GM12878 (cell line): ENCODE results near the gene VIL1. TPM values are rescaled to one million over a fixed set of nuclear protein-coding genes. Genes with fewer than 3 reads are reported as not detected.

ENCODE experiments used
- ATF7 ChIP-seq: fragments of 450-650 bp; IDR thresholded peaks from 2 replicates; pipeline ENCODE4 v1.6.1; 2016; ENCODE audit warnings: low read depth, mild to moderate bottlenecking
- BACH1 ChIP-seq: fragments of 450-650 bp; IDR thresholded peaks from 2 replicates; pipeline ENCODE4 v1.6.1; 2017; ENCODE audit warnings: mild to moderate bottlenecking, borderline replicate concordance
- BMI1 ChIP-seq: fragments of 450-650 bp; IDR thresholded peaks from 2 replicates; pipeline ENCODE4 v1.6.1; 2016; ENCODE audit warnings: mild to moderate bottlenecking, moderate library complexity, borderline replicate concordance
- CEBPB ChIP-seq, 2 experiments: fragments of 150-350 bp in 1 of 2; IDR thresholded peaks; 2 replicates each; pipeline ENCODE4 v1.6.1; 2012 to 2014; ENCODE audit warnings: low read depth in 2 of 2, low read length in 2 of 2, borderline replicate concordance in 1 of 2, inconsistent platforms in 1 of 2
- CHD1 ChIP-seq: IDR thresholded peaks from 2 replicates; pipeline ENCODE4 v1.6.1; 2012; ENCODE audit warnings: low read depth, low read length, improper control_type of control experiment
- ESRRA ChIP-seq: IDR thresholded peaks from 2 replicates; pipeline ENCODE4 v1.6.1; 2012; ENCODE audit warnings: mild to moderate bottlenecking, low read length, improper control_type of control experiment
- HDGF ChIP-seq: fragments of 450-650 bp; IDR thresholded peaks from 2 replicates; pipeline ENCODE4 v1.6.1; 2016; ENCODE audit warnings: antibody characterized with exemption
- IKZF2 ChIP-seq, 2 experiments: fragments of 450-650 bp; IDR thresholded peaks; 2 replicates each; pipeline ENCODE4 v1.6.1; 2017; ENCODE audit warnings: mild to moderate bottlenecking in 2 of 2, moderate library complexity in 2 of 2
- KDM1A ChIP-seq: fragments of 200-600 bp; sonication (generic); IDR thresholded peaks from 2 replicates; pipeline ENCODE4 v1.6.1; 2016; ENCODE audit warnings: borderline replicate concordance
- KLF5 ChIP-seq: fragments of 450-650 bp; IDR thresholded peaks from 2 replicates; pipeline ENCODE4 v1.6.1; 2014; ENCODE audit warnings: mild to moderate bottlenecking; ENCODE audit not compliant: partially characterized antibody
- MTA2 ChIP-seq: fragments of 450-650 bp; IDR thresholded peaks from 2 replicates; pipeline ENCODE4 v1.6.1; 2016; ENCODE audit warnings: low read depth, mild to moderate bottlenecking, moderate library complexity
- POLR2AphosphoS5 ChIP-seq: IDR thresholded peaks from 2 replicates; pipeline ENCODE4 v1.6.1; 2011; ENCODE audit warnings: mild to moderate bottlenecking, low read length, inconsistent platforms
- POU2F2 ChIP-seq: IDR thresholded peaks from 3 replicates; pipeline ENCODE4 v1.6.1; 2011; ENCODE audit warnings: low read depth, mild to moderate bottlenecking, low read length, borderline replicate concordance
- RFX5 ChIP-seq: IDR thresholded peaks from 2 replicates; pipeline ENCODE4 v1.6.1; 2011; ENCODE audit warnings: low read depth, low read length, improper control_type of control experiment
- RUNX3 ChIP-seq: IDR thresholded peaks from 2 replicates; pipeline ENCODE4 v1.6.1; 2012; ENCODE audit warnings: low read length, inconsistent platforms
- SMAD5 ChIP-seq: IDR thresholded peaks from 2 replicates; pipeline ENCODE4 v1.6.1; 2016; ENCODE audit warnings: antibody characterized with exemption, low read depth
- SP1 ChIP-seq: IDR thresholded peaks from one replicate; pipeline ENCODE4 v1.6.1; 2011; ENCODE audit warnings: low read depth, low read length
- SPI1 ChIP-seq: IDR thresholded peaks from 2 replicates; pipeline ENCODE4 v1.6.1; 2011; ENCODE audit warnings: low read depth, mild to moderate bottlenecking, low read length, moderate library complexity, borderline replicate concordance; ENCODE audit not compliant: insufficient read depth
- SREBF1 ChIP-seq: IDR thresholded peaks from 2 replicates; pipeline ENCODE4 v1.6.1; 2012; ENCODE audit warnings: mild to moderate bottlenecking, low read length
- STAT1 ChIP-seq: fragments of 450-650 bp; conservative IDR thresholded peaks from 2 replicates; pipeline ENCODE4 v1.6.1; 2014; ENCODE audit warnings: antibody characterized with exemption, mild to moderate bottlenecking
- TCF3 ChIP-seq: IDR thresholded peaks from 2 replicates; pipeline ENCODE4 v1.6.1; 2012; ENCODE audit warnings: low read depth, mild to moderate bottlenecking, low read length, borderline replicate concordance; ENCODE audit not compliant: insufficient read depth
- TCF7 ChIP-seq: IDR thresholded peaks from 2 replicates; pipeline ENCODE4 v1.6.1; 2014; ENCODE audit warnings: antibody characterized with exemption, borderline replicate concordance
- YY1 ChIP-seq: IDR thresholded peaks from 2 replicates; pipeline ENCODE4 v1.6.1; 2011; ENCODE audit warnings: low read depth, mild to moderate bottlenecking, low read length
- ZNF384 ChIP-seq: IDR thresholded peaks from 2 replicates; pipeline ENCODE4 v1.6.1; 2012; ENCODE audit warnings: low read depth, mild to moderate bottlenecking, low read length, improper control_type of control experiment, borderline replicate concordance
- polyA plus RNA-seq, 11 experiments: library from polyadenylated mRNA; depleted of rRNA in 4 of 11; unstranded in 6 of 11; stranded (reverse) in 5 of 11; fragments of >200 nt; fragmentation: Nextera tagmentation in 4 of 11; fragmentation: Illumina TruSeq in 1 of 11; extraction: Ambion mirVana in 4 of 11; extraction: Trizol in 1 of 11; gene quantifications; 1 replicate in 1 of 11; 2 replicates in 10 of 11; pipeline versions ENCODE4 v1.2.1 to v1.2.3, GENCODE V29; 2011 to 2016; ENCODE audit warnings: inconsistent platforms in 2 of 11, missing spikeins in 2 of 11, low read depth in 1 of 11
- total RNA-seq, 4 experiments: library from RNA; depleted of rRNA in 3 of 4; stranded (reverse); fragments of >200 nt in 3 of 4; fragmentation: Illumina TruSeq in 1 of 4; extraction: Trizol in 1 of 4; gene quantifications; 2 replicates each; pipeline versions ENCODE4 v1.2.1 to v1.2.3, GENCODE V29; 2013 to 2021
- TF ChIP-seq, protein P1 (sequence below): fragments of 450-650 bp; formaldehyde crosslinking; IDR thresholded peaks from 2 replicates; pipeline ENCODE4 v1.4.0; 2020; ENCODE audit warnings: mild to moderate bottlenecking, moderate library complexity
- TF ChIP-seq, protein P2 (sequence below): fragments of 450-650 bp; IDR thresholded peaks from 2 replicates; pipeline ENCODE4 v1.6.1; 2017; ENCODE audit warnings: mild to moderate bottlenecking, moderate library complexity

The VIL1 gene
- total and polyA plus RNA-seq, 10 of the 15 experiments (the other 5 are each of a cell fraction or from before 2014, with no cell fraction given), result 0.03 to 1.9 (median 0.33) TPM

DNA sequence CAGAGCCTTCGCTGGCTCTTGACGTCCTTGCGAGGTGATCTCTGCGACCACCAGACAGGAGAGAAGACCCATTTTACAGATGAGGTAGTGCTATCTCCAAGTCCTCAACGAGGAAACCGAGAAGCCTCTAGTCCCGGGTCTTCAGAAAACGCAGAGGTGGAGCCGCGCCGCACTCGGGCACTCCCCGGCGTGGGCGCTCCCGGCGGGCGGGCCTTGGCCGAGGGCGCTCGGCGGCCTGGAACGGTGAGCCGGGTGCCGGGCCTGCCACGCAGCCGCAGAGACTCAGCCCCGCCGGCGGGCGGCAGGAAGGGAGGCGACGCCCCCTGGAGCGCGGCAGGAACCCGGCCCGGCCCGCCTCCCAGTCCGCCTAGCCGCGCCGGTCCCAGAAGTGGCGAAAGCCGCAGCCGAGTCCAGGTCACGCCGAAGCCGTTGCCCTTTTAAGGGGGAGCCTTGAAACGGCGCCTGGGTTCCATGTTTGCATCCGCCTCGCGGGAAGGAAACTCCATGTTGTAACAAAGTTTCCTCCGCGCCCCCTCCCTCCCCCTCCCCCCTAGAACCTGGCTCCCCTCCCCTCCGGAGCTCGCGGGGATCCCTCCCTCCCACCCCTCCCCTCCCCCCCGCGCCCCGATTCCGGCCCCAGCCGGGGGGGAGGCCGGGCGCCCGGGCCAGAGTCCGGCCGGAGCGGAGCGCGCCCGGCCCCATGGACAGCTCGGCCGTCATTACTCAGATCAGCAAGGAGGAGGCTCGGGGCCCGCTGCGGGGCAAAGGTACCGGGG is 19.3 kb upstream of the VIL1 start, which contains the start of gene CTDSP1 (continued):
- TF ChIP-seq, protein P1, sequence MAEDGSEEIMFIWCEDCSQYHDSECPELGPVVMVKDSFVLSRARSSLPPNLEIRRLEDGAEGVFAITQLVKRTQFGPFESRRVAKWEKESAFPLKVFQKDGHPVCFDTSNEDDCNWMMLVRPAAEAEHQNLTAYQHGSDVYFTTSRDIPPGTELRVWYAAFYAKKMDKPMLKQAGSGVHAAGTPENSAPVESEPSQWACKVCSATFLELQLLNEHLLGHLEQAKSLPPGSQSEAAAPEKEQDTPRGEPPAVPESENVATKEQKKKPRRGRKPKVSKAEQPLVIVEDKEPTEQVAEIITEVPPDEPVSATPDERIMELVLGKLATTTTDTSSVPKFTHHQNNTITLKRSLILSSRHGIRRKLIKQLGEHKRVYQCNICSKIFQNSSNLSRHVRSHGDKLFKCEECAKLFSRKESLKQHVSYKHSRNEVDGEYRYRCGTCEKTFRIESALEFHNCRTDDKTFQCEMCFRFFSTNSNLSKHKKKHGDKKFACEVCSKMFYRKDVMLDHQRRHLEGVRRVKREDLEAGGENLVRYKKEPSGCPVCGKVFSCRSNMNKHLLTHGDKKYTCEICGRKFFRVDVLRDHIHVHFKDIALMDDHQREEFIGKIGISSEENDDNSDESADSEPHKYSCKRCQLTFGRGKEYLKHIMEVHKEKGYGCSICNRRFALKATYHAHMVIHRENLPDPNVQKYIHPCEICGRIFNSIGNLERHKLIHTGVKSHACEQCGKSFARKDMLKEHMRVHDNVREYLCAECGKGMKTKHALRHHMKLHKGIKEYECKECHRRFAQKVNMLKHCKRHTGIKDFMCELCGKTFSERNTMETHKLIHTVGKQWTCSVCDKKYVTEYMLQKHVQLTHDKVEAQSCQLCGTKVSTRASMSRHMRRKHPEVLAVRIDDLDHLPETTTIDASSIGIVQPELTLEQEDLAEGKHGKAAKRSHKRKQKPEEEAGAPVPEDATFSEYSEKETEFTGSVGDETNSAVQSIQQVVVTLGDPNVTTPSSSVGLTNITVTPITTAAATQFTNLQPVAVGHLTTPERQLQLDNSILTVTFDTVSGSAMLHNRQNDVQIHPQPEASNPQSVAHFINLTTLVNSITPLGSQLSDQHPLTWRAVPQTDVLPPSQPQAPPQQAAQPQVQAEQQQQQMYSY (CRISPR knock-in tag), result no peak
- TF ChIP-seq RFX5, result no peak
- no peak for TF ChIP-seq SREBF1
- TF ChIP-seq SPI1, result no peak
- peak; percentile 77 for TF ChIP-seq RUNX3
- TF ChIP-seq TCF3, result no peak
- TF ChIP-seq, protein P2, sequence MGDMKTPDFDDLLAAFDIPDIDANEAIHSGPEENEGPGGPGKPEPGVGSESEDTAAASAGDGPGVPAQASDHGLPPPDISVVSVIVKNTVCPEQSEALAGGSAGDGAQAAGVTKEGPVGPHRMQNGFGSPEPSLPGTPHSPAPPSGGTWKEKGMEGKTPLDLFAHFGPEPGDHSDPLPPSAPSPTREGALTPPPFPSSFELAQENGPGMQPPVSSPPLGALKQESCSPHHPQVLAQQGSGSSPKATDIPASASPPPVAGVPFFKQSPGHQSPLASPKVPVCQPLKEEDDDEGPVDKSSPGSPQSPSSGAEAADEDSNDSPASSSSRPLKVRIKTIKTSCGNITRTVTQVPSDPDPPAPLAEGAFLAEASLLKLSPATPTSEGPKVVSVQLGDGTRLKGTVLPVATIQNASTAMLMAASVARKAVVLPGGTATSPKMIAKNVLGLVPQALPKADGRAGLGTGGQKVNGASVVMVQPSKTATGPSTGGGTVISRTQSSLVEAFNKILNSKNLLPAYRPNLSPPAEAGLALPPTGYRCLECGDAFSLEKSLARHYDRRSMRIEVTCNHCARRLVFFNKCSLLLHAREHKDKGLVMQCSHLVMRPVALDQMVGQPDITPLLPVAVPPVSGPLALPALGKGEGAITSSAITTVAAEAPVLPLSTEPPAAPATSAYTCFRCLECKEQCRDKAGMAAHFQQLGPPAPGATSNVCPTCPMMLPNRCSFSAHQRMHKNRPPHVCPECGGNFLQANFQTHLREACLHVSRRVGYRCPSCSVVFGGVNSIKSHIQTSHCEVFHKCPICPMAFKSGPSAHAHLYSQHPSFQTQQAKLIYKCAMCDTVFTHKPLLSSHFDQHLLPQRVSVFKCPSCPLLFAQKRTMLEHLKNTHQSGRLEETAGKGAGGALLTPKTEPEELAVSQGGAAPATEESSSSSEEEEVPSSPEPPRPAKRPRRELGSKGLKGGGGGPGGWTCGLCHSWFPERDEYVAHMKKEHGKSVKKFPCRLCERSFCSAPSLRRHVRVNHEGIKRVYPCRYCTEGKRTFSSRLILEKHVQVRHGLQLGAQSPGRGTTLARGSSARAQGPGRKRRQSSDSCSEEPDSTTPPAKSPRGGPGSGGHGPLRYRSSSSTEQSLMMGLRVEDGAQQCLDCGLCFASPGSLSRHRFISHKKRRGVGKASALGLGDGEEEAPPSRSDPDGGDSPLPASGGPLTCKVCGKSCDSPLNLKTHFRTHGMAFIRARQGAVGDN, result peak; percentile 71
- peak; percentile 59 for TF ChIP-seq KLF5
- 0 out of 2 replicates have a peak, but pooled peaks have one; percentile 28 for TF ChIP-seq CHD1
- TF ChIP-seq POLR2AphosphoS5, result peak; percentile 79
- TF ChIP-seq SP1, result peak; percentile 91
- no peak for TF ChIP-seq SMAD5
- peak; percentile 80; the same call in 1 of the 2 replicates for TF ChIP-seq STAT1
- TF ChIP-seq ATF7, result no peak
- peak; percentile 77 for TF ChIP-seq BACH1
- TF ChIP-seq CEBPB (IDR thresholded peaks at IDR 0.05; ENCODE audit: borderline replicate concordance in 1 of 2, low read depth in 2 of 2, low read length in 2 of 2), result no peak
- no peak for TF ChIP-seq ESRRA
- TF ChIP-seq IKZF2 (IDR thresholded peaks at IDR 0.05), result peak in 1 of 2 experiments; percentile 23; a peak in 1 of 4 replicates
- TF ChIP-seq POU2F2, result peak; percentile 89; the same call in 2 of the 3 replicates
- no peak for TF ChIP-seq HDGF
- no peak for TF ChIP-seq MTA2
- 0 out of 2 replicates have a peak, but pooled peaks have one; percentile 7 for TF ChIP-seq TCF7
- no peak for TF ChIP-seq ZNF384
- no peak for TF ChIP-seq BMI1
- peak; percentile 96 for TF ChIP-seq YY1
- TF ChIP-seq KDM1A, result no peak
